ENCODE data around the gene GPC6. TPM values are rescaled to one million over a fixed set of nuclear protein-coding genes. Genes with fewer than 3 reads are reported as not detected.
A peak's percentile ranks its signal among the peaks of the same experiment; 100 is the strongest.

The GPC6 gene
- polyA plus RNA-seq, 1 of the 3 experiments (the other 2 are of a cell fraction): 6.7 TPM

DNA sequence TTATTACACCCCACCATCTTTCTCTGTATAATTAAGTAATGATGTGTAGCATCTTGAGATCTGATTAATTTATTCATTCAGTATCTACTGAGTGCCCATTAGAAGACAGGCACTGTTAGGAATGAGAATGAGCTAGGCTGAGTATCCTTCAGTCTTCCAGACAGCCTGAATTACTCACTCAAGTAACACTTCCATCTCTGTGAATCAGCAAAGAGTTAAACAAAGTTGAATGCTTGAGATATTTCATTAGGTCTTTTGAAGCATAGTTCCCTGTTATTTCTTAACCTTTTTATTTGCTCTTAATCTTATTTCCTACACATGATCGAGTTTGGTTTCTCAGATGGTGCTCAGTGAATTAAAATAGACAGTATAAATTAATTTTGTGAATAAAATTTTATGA lies 839.1 kb downstream of the GPC6 start:
- H3K4me2 ChIP-seq: no peak overlapping the region
- H3K9me3 ChIP-seq: no peaks in the 10 kb centered on the region
- no peaks in the 10 kb centered on the region for H3K79me2 ChIP-seq (ENCODE audit: insufficient read depth)
- no peaks in the 10 kb centered on the region for H3K36me3 ChIP-seq (replicated peaks in 1 of 2; ENCODE audit: control insufficient read depth in 1 of 2, insufficient read depth in 2 of 2, low read length in 1 of 2)
- no peak for TF ChIP-seq MEF2A (IDR thresholded peaks at IDR 0.05; ENCODE audit: borderline replicate concordance, low read depth)
- TF ChIP-seq RAD21 (IDR thresholded peaks at IDR 0.05; ENCODE audit: low read length): peak; percentile 15; the same call in 1 of the 2 replicates
- no peak for TF ChIP-seq NFIC (IDR thresholded peaks at IDR 0.05; ENCODE audit: borderline replicate concordance)
- TF ChIP-seq EP300 (IDR thresholded peaks at IDR 0.05; ENCODE audit: borderline replicate concordance in 1 of 2, low read depth in 1 of 2, low read length in 1 of 2): peak in 1 of 2 experiments; percentile 80; a peak in 1 of 4 replicates
- TF ChIP-seq RCOR1 (IDR thresholded peaks at IDR 0.05; ENCODE audit: low read length): peak; percentile 9; the same call in 1 of the 2 replicates
- 0 out of 2 replicates have a peak, but pooled peaks have one; percentile 32 for TF ChIP-seq GATA2 (CRISPR knock-in tag; IDR thresholded peaks at IDR 0.05)
- TF ChIP-seq, protein P1, sequence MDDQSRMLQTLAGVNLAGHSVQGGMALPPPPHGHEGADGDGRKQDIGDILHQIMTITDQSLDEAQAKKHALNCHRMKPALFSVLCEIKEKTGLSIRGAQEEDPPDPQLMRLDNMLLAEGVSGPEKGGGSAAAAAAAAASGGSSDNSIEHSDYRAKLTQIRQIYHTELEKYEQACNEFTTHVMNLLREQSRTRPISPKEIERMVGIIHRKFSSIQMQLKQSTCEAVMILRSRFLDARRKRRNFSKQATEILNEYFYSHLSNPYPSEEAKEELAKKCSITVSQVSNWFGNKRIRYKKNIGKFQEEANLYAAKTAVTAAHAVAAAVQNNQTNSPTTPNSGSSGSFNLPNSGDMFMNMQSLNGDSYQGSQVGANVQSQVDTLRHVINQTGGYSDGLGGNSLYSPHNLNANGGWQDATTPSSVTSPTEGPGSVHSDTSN (IDR thresholded peaks at IDR 0.05): peak; percentile 30
- 32% methylated on average over 1 of the region's 1 CpG for WGBS (ENCODE audit: low lambda C conversion rate)
- DNase-seq: peak; percentile 12
- CTCF ChIA-PET: interaction anchor here (1.4 kb wide), 1 partner anchor 21 kb away, joined by 3 read pairs; no protein-coding TSS in a partner anchor
- H3F3A ChIP-seq (replicated peaks; ENCODE audit: insufficient read depth): no peaks in the 10 kb centered on the region
- H3K4me3 ChIP-seq (ENCODE audit: low read depth in 2 of 2, low read length in 1 of 2): no peak overlapping the region
- peaks cover 11 to 39% of the 10 kb centered on the region in 2 experiments for H3K4me1 ChIP-seq (ENCODE audit: control insufficient read depth in 1 of 2, insufficient read depth in 2 of 2, low read depth in 1 of 2, low read length in 1 of 2)
- H2AFZ ChIP-seq (ENCODE audit: low read depth): no peak overlapping the region
- no peaks in the 10 kb centered on the region for H3K27me3 ChIP-seq (ENCODE audit: insufficient read depth)
- H4K20me1 ChIP-seq (ENCODE audit: insufficient read depth): no peaks in the 10 kb centered on the region
- POLR2A ChIA-PET: interaction anchor here (0.6 kb wide), 1 partner anchor 11 kb away, joined by 3 read pairs; no protein-coding TSS in a partner anchor
- no peak overlapping the region for H3K9ac ChIP-seq
- H3K9me2 ChIP-seq: no peaks in the 10 kb centered on the region
- no peak overlapping the region; a peak in 1 of 4 replicates for H3K27ac ChIP-seq (ENCODE audit: low read depth in 2 of 2, low read length in 1 of 2)

DNA sequence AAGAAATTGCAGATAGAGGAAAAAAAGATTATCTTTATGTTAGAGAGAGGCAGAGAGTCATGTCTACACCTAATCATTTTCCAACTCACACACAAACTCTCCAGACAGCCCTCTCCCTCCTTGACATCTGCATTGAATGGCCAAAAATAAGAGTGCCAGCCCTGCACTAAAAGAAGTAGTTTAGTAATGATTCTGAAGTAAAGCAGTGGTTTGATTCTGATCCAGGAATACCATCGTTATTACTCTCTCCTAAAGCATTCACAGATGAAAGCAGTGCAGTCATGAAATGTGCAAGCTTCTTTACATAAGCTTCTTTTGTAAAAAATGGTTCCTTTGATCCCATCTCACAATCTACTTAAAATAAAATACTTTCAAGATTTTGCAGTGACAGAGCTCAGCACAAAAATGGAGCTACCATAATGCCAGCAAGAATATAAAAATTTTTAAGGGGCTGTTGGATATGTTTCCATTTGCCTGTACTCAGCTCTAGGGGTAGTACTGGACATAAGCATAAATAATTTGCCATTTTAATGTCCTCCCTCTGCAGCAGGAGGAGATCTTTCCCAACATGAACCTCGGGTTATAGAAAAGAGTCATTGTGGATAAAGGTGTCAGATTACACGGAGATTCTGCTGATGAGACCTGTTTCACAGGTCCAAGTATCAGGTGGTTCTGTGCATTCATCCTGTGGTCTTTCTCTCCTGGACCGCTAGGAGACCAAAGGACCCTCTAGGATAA lies 846.6 kb downstream of the GPC6 start:
- peak overlapping the region; percentile 37; the same call in 1 of the 2 replicates for H3K4me2 ChIP-seq
- POLR2A ChIA-PET: no interaction called here
- TF ChIP-seq MXI1 (IDR thresholded peaks at IDR 0.05; ENCODE audit: low read depth, low read length) (no peak), NRF1 (IDR thresholded peaks at IDR 0.05; ENCODE audit: low read depth, low read length) (no peak), FOSL2 (IDR thresholded peaks at IDR 0.05; ENCODE audit: borderline replicate concordance, low read depth) (peak; percentile 67), MEF2A (IDR thresholded peaks at IDR 0.05; ENCODE audit: borderline replicate concordance, low read depth) (peak; percentile 40; the same call in 1 of the 2 replicates), EP300 (IDR thresholded peaks at IDR 0.05; ENCODE audit: borderline replicate concordance in 1 of 2, low read depth in 1 of 2, low read length in 1 of 2) (peak in 1 of 2 experiments; percentile 81; a peak in 1 of 4 replicates), NFIC (IDR thresholded peaks at IDR 0.05; ENCODE audit: borderline replicate concordance) (peak; percentile 90), TAF1 (IDR thresholded peaks at IDR 0.05; ENCODE audit: borderline replicate concordance, low read depth, low read length) (no peak), RAD21 (IDR thresholded peaks at IDR 0.05; ENCODE audit: low read length) (no peak), EZH2phosphoT487 (IDR thresholded peaks at IDR 0.05; ENCODE audit: borderline replicate concordance, low read depth) (no peak), FOXM1 (IDR thresholded peaks at IDR 0.05; ENCODE audit: low read depth) (peak; percentile 56; the same call in 1 of the 2 replicates), RXRA (IDR thresholded peaks at IDR 0.05; ENCODE audit: borderline replicate concordance, low read depth) (peak; percentile 76)
- TF ChIP-seq, protein P2, sequence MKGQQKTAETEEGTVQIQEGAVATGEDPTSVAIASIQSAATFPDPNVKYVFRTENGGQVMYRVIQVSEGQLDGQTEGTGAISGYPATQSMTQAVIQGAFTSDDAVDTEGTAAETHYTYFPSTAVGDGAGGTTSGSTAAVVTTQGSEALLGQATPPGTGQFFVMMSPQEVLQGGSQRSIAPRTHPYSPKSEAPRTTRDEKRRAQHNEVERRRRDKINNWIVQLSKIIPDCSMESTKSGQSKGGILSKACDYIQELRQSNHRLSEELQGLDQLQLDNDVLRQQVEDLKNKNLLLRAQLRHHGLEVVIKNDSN (IDR thresholded peaks at IDR 0.05; ENCODE audit: borderline replicate concordance, low read depth): no peak
- TF ChIP-seq, protein P3, sequence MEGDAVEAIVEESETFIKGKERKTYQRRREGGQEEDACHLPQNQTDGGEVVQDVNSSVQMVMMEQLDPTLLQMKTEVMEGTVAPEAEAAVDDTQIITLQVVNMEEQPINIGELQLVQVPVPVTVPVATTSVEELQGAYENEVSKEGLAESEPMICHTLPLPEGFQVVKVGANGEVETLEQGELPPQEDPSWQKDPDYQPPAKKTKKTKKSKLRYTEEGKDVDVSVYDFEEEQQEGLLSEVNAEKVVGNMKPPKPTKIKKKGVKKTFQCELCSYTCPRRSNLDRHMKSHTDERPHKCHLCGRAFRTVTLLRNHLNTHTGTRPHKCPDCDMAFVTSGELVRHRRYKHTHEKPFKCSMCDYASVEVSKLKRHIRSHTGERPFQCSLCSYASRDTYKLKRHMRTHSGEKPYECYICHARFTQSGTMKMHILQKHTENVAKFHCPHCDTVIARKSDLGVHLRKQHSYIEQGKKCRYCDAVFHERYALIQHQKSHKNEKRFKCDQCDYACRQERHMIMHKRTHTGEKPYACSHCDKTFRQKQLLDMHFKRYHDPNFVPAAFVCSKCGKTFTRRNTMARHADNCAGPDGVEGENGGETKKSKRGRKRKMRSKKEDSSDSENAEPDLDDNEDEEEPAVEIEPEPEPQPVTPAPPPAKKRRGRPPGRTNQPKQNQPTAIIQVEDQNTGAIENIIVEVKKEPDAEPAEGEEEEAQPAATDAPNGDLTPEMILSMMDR (IDR thresholded peaks at IDR 0.05): 0 out of 2 replicates have a peak, but pooled peaks have one; percentile 13
- TF ChIP-seq, protein P4, sequence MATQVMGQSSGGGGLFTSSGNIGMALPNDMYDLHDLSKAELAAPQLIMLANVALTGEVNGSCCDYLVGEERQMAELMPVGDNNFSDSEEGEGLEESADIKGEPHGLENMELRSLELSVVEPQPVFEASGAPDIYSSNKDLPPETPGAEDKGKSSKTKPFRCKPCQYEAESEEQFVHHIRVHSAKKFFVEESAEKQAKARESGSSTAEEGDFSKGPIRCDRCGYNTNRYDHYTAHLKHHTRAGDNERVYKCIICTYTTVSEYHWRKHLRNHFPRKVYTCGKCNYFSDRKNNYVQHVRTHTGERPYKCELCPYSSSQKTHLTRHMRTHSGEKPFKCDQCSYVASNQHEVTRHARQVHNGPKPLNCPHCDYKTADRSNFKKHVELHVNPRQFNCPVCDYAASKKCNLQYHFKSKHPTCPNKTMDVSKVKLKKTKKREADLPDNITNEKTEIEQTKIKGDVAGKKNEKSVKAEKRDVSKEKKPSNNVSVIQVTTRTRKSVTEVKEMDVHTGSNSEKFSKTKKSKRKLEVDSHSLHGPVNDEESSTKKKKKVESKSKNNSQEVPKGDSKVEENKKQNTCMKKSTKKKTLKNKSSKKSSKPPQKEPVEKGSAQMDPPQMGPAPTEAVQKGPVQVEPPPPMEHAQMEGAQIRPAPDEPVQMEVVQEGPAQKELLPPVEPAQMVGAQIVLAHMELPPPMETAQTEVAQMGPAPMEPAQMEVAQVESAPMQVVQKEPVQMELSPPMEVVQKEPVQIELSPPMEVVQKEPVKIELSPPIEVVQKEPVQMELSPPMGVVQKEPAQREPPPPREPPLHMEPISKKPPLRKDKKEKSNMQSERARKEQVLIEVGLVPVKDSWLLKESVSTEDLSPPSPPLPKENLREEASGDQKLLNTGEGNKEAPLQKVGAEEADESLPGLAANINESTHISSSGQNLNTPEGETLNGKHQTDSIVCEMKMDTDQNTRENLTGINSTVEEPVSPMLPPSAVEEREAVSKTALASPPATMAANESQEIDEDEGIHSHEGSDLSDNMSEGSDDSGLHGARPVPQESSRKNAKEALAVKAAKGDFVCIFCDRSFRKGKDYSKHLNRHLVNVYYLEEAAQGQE (IDR thresholded peaks at IDR 0.05; ENCODE audit: low read depth, low read length): no peak

More for the DNA sequence above, 846.6 kb downstream of the GPC6 start:
- H3K4me1 ChIP-seq (ENCODE audit: control insufficient read depth in 1 of 2, insufficient read depth in 2 of 2, low read depth in 1 of 2, low read length in 1 of 2): peaks cover 2 to 9% of the 10 kb centered on the region in 2 experiments
- no peaks in the 10 kb centered on the region for H4K20me1 ChIP-seq (ENCODE audit: insufficient read depth)
- peak overlapping the region; percentile 45 to 47; a peak in 3 of 4 replicates for H3K27ac ChIP-seq (ENCODE audit: low read depth in 2 of 2, low read length in 1 of 2)
- no peak overlapping the region for H3K4me3 ChIP-seq (ENCODE audit: low read depth in 2 of 2, low read length in 1 of 2)
- CTCF ChIA-PET: no interaction called here
- no peaks in the 10 kb centered on the region for H3K9me2 ChIP-seq
- H2AFZ ChIP-seq (ENCODE audit: low read depth): no peak overlapping the region
- H3F3A ChIP-seq (replicated peaks; ENCODE audit: insufficient read depth): peaks cover 12% of the 10 kb centered on the region
- no peak for DNase-seq
- H3K27me3 ChIP-seq (ENCODE audit: insufficient read depth): no peaks in the 10 kb centered on the region
- no peaks in the 10 kb centered on the region for H3K36me3 ChIP-seq (replicated peaks in 1 of 2; ENCODE audit: control insufficient read depth in 1 of 2, insufficient read depth in 2 of 2, low read length in 1 of 2)
- 0 out of 2 replicates have a peak, but pooled peaks cover 9% of the 10 kb centered on the region for H3K9me3 ChIP-seq
- 46% methylated on average over 4 of the region's 4 CpGs for WGBS (ENCODE audit: low lambda C conversion rate)
- no peak overlapping the region for H3K9ac ChIP-seq
- H3K79me2 ChIP-seq (ENCODE audit: insufficient read depth): no peaks in the 10 kb centered on the region
